ENCODE data around the gene MACIR.

MACIR gene

GRCh38 chr5:103247118-103247517 is 11.4 kb upstream of the MACIR start:
- DNase-seq, result no peak

DNA sequence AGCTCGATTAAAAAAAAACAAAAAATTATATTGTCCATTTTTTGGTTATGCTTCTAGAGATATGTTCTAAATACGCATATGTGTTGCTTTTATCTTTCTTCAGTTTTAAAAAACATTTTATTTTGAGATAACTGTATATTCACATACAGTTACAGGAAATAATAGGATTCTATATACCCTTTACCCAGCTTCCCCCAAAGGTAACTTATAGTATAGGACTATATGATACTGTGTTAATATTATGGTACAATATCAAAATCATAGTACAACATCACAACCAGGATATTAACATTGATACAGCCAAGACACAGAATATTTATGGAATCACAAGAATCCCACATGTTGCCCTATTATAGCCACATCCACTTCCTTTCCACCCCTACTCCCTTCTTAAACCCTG is 9.5 kb upstream of the MACIR start:
- no peak for DNase-seq

DNA sequence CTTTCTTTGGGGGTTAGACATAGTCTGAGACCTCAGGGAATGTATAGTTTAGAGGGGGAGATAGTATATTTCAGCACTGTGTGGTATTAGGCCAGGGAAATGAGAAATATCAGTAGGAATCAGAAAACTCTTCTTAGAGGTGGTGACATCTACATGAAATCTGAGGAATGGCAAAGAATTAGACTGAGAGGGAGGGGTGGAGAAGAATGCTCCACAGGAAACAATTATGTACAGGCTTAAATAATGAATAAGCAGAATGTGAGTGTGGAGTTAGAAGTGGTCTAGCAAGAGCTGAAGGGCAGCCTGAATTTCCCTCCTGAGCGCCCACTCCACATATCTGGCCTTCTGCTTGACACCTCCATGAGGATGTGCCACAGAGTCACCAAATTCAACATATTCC is 3.6 kb upstream of the MACIR start:
- DNase-seq, result no peak

DNA sequence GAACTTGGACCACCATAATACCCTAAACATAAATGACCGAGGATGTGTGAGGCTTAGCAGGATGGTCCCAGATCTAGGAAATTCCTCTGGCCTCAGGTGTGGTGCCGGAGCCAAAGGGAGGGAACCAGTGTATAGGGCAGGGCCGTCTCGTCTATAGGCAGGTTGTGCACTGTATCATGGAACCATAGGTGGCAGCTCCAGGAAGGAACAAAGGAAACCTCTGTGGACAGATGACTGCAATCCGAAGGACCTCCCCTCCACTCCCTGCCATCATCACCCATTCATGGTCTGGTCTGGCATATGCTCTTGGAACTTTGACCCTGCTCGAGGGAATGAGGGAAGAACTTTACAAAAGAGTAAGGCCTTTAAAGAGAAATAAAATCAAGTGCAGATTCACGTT is 2.9 kb upstream of the MACIR start:
- DNase-seq, result no peak

GRCh38 chr5:103256178-103256577 is 2.4 kb upstream of the MACIR start:
- DNase-seq, result no peak

- DNase-seq, result peak; percentile 71
Measured at GRCh38 chr5:103258957-103259704, 568 bp downstream of the MACIR start.

DNA sequence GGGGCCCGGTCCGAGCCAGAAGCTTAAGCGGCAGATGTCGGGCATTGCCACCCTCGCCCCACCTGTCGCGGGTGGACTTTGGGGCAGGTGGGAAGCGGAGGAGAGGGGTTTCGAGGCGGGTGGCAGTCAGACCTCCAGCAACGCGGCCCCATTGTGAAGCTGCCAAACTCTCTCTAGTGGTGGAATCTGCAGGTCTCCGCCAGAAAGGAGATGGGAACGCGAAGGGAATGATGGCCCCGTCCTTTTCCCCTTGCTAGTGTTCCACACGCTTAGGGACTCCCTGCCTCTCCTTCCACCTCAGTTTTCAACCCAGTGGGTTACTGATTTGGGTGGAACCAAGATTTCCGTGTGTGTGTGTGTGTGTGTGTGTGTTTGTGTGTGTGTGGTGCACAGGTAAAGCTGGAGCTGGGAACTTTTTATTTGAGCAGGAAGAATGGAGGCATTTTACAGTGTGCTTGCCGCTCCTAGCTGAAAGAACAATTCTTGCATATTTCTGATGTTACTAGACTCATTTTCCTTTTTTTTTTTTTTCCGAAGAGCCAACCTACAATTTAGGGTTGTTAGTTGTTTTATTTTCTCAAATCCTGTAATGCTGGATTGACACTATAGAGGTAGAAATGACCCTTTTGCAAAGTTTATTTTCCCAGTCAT is 1.3 kb downstream of the MACIR start:
- DNase-seq, result no peak

- DNase-seq, result no peak
Measured at GRCh38 chr5:103260951-103261350, 2.4 kb downstream of the MACIR start.

- DNase-seq, result no peak
Measured at GRCh38 chr5:103262422-103262871, 3.9 kb downstream of the MACIR start.

GRCh38 chr5:103263054-103263453 is 4.5 kb downstream of the MACIR start:
- no peak for DNase-seq

- DNase-seq, result no peak
Measured at GRCh38 chr5:103264508-103264907, 5.9 kb downstream of the MACIR start.

DNA sequence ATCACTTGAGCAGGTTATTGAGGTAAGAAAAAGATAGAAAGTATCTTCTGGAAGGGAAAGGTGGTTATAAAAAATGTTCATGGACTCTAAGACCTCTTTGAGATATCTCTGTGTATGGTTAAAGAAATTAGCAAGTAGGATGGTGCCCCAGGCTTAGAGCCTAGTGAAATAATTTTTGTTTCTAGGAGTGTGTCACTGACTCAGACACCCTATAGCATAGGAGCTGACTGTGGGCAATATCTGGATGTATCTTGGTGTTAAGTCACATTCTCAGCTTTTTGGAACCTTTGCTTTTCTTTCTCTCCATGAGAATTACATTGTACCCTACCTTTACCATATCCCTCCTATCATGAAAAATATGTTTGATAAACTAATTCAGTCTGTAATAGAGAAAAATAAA is 12.0 kb downstream of the MACIR start:
- DNase-seq, result no peak

DNA sequence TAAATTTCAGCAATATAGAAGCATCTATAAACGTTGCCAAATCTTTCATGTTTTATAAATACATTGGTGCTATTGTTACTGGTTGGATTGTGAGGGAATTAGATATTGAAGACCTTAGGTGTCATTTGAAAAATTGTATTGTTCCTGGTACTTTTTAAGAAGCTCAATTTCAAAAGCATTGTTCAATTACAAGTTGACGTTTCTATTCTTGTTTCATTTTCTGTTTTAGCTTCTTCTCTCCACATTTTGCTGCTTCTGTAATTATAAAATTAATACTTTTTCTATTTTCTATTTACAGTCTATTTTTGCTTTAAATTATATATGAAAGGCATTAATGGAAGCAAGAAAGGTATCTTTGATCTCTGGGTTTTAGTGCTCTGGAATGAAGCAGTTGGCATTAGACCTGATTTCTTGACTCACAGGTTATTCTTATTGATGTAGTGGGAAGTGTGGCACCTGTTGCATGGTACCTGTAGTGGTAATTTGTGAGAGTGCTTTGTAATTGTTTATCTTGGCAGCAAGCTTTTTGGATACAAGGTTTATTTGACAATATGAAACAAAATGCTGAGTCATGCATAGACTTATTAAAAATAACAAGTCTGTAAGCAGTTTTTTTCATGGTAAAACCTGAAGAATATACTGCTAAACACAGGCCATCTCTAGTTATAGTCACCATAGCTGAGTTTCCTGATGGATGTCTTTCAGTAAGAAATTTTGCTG is 13.2 kb downstream of the MACIR start:
- DNase-seq, result no peak

DNA sequence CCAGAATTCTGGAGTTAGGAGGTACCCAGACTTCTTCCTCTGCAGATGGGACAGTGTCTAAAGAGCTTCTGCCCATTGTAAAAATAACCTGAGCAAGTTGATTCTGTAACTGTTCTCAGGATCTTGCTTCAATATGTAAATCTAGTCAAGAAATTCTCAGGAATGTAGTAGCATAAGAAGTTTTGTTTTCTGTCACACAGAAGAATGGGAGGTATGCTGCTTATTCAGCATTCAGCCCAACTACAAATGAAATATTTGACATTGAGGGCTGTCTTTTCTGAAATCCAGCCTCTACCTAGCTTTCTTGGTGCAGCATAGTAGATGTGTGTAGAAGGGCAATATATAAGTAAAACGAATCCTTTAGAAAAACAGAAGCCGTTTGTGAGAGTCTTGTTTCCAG is 13.8 kb downstream of the MACIR start:
- no peak for DNase-seq

GRCh38 chr5:103273952-103274351 is 15.4 kb downstream of the MACIR start:
- DNase-seq, result no peak

DNA sequence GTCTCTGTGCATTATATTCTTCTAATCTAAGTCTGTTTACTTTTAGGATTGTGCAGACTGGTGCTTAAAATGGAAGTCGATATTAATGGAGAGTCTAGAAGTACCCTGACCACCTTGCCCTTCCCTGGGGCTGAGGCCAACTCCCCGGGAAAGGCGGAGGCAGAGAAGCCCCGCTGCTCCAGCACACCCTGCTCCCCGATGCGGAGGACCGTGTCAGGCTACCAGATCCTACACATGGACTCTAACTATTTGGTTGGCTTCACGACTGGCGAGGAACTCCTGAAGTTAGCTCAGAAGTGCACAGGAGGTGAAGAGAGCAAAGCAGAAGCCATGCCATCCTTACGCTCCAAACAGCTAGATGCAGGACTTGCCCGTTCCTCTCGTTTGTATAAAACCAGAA is 17.3 kb downstream of the MACIR start:
- no peak for DNase-seq

GRCh38 chr5:103280967-103281366 is 22.4 kb downstream of the MACIR start:
- DNase-seq, result no peak

GRCh38 chr5:103283120-103283519 is 24.6 kb downstream of the MACIR start:
- DNase-seq, result no peak

DNA sequence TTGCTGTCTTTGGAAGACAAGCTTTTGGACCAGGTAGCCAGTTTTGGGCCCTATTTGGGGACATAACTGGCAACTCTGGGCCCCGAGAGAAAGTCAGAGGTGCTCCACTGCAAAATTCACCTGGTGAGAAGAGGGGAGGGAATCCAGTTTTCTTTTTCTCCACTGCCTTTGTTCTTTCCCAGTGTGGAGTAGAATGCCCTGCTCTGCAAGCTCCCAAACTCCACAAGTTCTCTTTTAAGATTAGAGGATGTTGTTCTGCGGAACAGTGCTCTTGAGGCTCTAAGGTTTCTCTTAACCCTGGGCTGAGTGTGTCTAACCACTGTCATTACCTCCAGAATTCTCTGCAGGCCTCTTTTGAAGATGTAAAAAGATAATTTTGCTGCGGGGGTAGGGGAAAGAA is 25.3 kb downstream of the MACIR start:
- DNase-seq, result no peak

GRCh38 chr5:103286622-103287021 is 28.1 kb downstream of the MACIR start:
- DNase-seq, result no peak

DNA sequence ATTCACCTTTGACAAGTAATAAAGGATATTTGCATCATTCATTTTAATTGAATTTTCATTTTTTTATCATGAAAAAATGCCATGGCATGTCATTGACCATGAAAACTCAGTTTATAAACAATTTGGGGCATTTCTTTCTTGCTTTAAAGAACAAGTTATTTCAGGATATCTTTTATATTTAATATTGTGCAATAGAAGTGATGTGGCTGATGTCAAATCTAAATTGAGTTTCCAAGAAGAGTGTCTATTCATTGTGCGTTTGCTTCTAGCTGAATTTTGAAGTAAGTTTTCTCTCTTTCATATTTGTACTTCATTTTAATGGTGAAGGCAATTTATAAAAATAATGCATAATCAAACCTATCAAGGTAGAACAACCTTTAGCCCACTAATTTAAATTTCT is 30.5 kb downstream of the MACIR start:
- no peak for DNase-seq

- DNase-seq, result no peak
Measured at GRCh38 chr5:103290846-103291245, 32.3 kb downstream of the MACIR start.

DNA sequence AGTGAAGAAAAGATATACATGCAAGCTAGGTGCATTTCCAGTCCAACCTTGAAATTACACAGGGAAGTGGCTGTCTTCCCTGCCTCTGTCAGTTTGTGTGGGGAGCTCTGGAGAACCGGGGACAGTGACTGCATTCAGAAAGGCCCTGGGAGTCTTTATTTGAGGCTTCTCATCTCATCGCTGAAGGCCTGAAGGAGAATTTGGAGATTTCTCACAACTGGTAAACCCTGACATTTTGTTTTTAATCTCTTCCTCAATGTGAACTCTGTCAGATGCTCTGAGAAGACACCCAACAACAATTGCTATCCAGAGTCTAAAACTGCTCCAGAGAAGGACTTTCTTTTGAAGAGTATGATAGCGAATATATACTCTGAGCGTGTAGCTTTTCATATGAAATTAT is 33.0 kb downstream of the MACIR start:
- no peak for DNase-seq

DNA sequence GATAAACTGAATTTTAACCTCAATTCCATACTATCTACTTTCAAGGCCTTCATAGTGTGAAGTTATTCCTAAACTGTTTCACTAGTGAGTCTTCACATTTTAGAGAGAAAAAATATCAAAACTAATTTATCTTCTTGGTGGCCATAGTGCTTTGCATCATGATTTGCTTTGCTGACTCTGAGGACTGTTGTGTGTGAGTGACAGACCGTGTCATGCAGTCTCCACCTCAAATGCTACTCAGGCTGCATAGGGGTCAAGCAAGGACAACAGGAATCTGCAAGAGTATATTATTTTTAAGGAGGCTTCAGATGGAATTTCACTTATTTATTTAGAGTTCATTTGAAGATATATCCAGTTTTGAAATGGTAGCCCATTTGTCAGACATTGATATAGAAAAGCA is 34.5 kb downstream of the MACIR start:
- DNase-seq, result no peak
